NCI-H82 (cell line): Measurements from ENCODE around the gene ATF6.
A peak's percentile ranks its signal among the peaks of the same experiment; 100 is the strongest.

Experiments
- DNase-seq: peaks from one replicate; lab custom pipeline; 2025; lab: John Stamatoyannopoulos, UW

ATF6 gene

GRCh38 chr1:161900160-161900559 is 134.0 kb downstream of the ATF6 start:
- no peak for DNase-seq

- no peak for DNase-seq
Measured at GRCh38 chr1:161902182-161902581, 136.1 kb downstream of the ATF6 start.

GRCh38 chr1:161905269-161905884 is 139.3 kb downstream of the ATF6 start:
- peak; percentile 63 for DNase-seq

- no peak for DNase-seq
Measured at GRCh38 chr1:161907265-161907664, 141.1 kb downstream of the ATF6 start.

GRCh38 chr1:161908264-161908663 is 142.1 kb downstream of the ATF6 start:
- no peak for DNase-seq

GRCh38 chr1:161910604-161911003 is 144.5 kb downstream of the ATF6 start:
- DNase-seq = no peak

- DNase-seq = no peak
Measured at GRCh38 chr1:161913482-161914140, 147.5 kb downstream of the ATF6 start.

GRCh38 chr1:161914595-161914994 is 148.5 kb downstream of the ATF6 start:
- no peak for DNase-seq

GRCh38 chr1:161915051-161915503 is 149.0 kb downstream of the ATF6 start:
- DNase-seq = no peak

- no peak for DNase-seq
Measured at GRCh38 chr1:161915978-161916377, 149.9 kb downstream of the ATF6 start.

GRCh38 chr1:161919229-161919628 is 153.1 kb downstream of the ATF6 start:
- DNase-seq = no peak

- no peak for DNase-seq
Measured at GRCh38 chr1:161921491-161921890, 155.4 kb downstream of the ATF6 start.

- no peak for DNase-seq
Measured at GRCh38 chr1:161921990-161922389, 155.9 kb downstream of the ATF6 start.

- no peak for DNase-seq
Measured at GRCh38 chr1:161928056-161928455, 161.9 kb downstream of the ATF6 start.

- no peak for DNase-seq
Measured at GRCh38 chr1:161929137-161929536, 163.0 kb downstream of the ATF6 start.

GRCh38 chr1:161930064-161930463 is 163.9 kb downstream of the ATF6 start:
- DNase-seq = no peak

- no peak for DNase-seq
Measured at GRCh38 chr1:161932668-161933067, 166.5 kb downstream of the ATF6 start.

- no peak for DNase-seq
Measured at GRCh38 chr1:161933592-161934588, 167.8 kb downstream of the ATF6 start.

- DNase-seq = peak; percentile 12
Measured at GRCh38 chr1:161935264-161935663, 169.1 kb downstream of the ATF6 start.

GRCh38 chr1:161936786-161937185 is 170.7 kb downstream of the ATF6 start:
- DNase-seq = no peak

GRCh38 chr1:161940866-161941591 is 174.9 kb downstream of the ATF6 start:
- DNase-seq = no peak
